Upper lobe of right lung (tissue), 1 donor: Measurements from ENCODE around the gene AP1S2. TPM values are rescaled to one million over a fixed set of nuclear protein-coding genes. Genes with fewer than 3 reads are reported as not detected.
A peak's percentile ranks its signal among the peaks of the same experiment; 100 is the strongest.

Experiments
- ATAC-seq: fragments of 200-7000 bp; cut with Tn5 transposase; one replicate; pipeline ENCODE4 v1.9.1; 2020; ENCODE audit warnings: mild to moderate bottlenecking, moderate library complexity
- DNase-seq: peaks from one replicate; pipeline ENCODE4 v3.0.0-alpha.2; 2020
- H3K27ac ChIP-seq: fragments of 200-600 bp; one replicate; pipeline ENCODE4 v1.8.0; 2022
- H3K27me3 ChIP-seq: fragments of 200-600 bp; one replicate; pipeline ENCODE4 v1.8.0; 2022; ENCODE audit warnings: mild to moderate bottlenecking
- H3K36me3 ChIP-seq: fragments of 200-600 bp; one replicate; pipeline ENCODE4 v1.8.0; 2022
- H3K4me1 ChIP-seq: fragments of 200-600 bp; one replicate; pipeline ENCODE4 v1.8.0; 2022
- H3K4me3 ChIP-seq: fragments of 200-600 bp; one replicate; pipeline ENCODE4 v1.8.0; 2022; ENCODE audit warnings: mild to moderate bottlenecking
- H3K9me3 ChIP-seq: fragments of 200-600 bp; one replicate; pipeline ENCODE4 v1.8.0; 2022
- CTCF ChIP-seq: fragments of 200-600 bp; IDR thresholded peaks from one replicate; pipeline ENCODE4 v1.8.0; 2022; ENCODE audit warnings: antibody characterized with exemption
- intact Hi-C: fragments of 100-400 bp; cut with DNase I; formaldehyde crosslinking; loops from one replicate; pipeline ENCODE4 v1.11.0; 2022
- total RNA-seq: library from RNA; stranded (reverse); fragmentation: NEBNext Ultra II Directional; extraction: Animal tissue kit (Norgen Biotek cat#: 25700); gene quantifications from one replicate; pipeline ENCODE4 v1.2.1, GENCODE V29; 2021
- donor health status: DM: no; HTN: yes; CAD: no; lungs with severe emphysema.

Gene AP1S2
- total RNA-seq, 1 donor from 2014 or later, result 41.2 TPM

- intact Hi-C loops, result no loop called here
- TF ChIP-seq CTCF, result no peak
- H3K36me3 ChIP-seq, result no peaks in the 10 kb centered on the region
- no peak for DNase-seq
- ATAC-seq, result no peak
- no peaks in the 10 kb centered on the region for H3K9me3 ChIP-seq
- H3K4me3 ChIP-seq, result no peak overlapping the region
- H3K27me3 ChIP-seq, result no peaks in the 10 kb centered on the region
- no peaks in the 10 kb centered on the region for H3K4me1 ChIP-seq
- no peak overlapping the region for H3K27ac ChIP-seq
Measured at GRCh38 chrX:15864023-15864422, 9.4 kb upstream of the AP1S2 start.

GRCh38 chrX:15860921-15861320 is 6.3 kb upstream of the AP1S2 start:
- intact Hi-C loops, result no loop called here
- TF ChIP-seq CTCF, result no peak
- H3K27ac ChIP-seq, result no peak overlapping the region
- no peaks in the 10 kb centered on the region for H3K27me3 ChIP-seq
- H3K36me3 ChIP-seq, result no peaks in the 10 kb centered on the region
- H3K9me3 ChIP-seq, result no peaks in the 10 kb centered on the region
- no peak overlapping the region for H3K4me3 ChIP-seq
- ATAC-seq (no peak), DNase-seq (no peak)
- H3K4me1 ChIP-seq, result no peaks in the 10 kb centered on the region

GRCh38 chrX:15858051-15858450 is 3.4 kb upstream of the AP1S2 start:
- H3K36me3 ChIP-seq, result no peaks in the 10 kb centered on the region
- H3K27me3 ChIP-seq, result no peaks in the 10 kb centered on the region
- no peak overlapping the region for H3K27ac ChIP-seq
- ATAC-seq (no peak), DNase-seq (no peak)
- intact Hi-C loops, result no loop called here
- TF ChIP-seq CTCF, result no peak
- H3K4me1 ChIP-seq, result no peaks in the 10 kb centered on the region
- no peak overlapping the region for H3K4me3 ChIP-seq
- no peaks in the 10 kb centered on the region for H3K9me3 ChIP-seq

- ATAC-seq (no peak), DNase-seq (no peak)
- no peaks in the 10 kb centered on the region for H3K27me3 ChIP-seq
- H3K4me1 ChIP-seq, result no peaks in the 10 kb centered on the region
- no peak overlapping the region for H3K4me3 ChIP-seq
- H3K9me3 ChIP-seq, result no peaks in the 10 kb centered on the region
- no peaks in the 10 kb centered on the region for H3K36me3 ChIP-seq
- H3K27ac ChIP-seq, result peak overlapping the region; percentile 86
- no peak for TF ChIP-seq CTCF
- intact Hi-C loops, result no loop called here
Measured at GRCh38 chrX:15856636-15857035, 2.0 kb upstream of the AP1S2 start.

- no peak for DNase-seq
- H3K27ac ChIP-seq, result peak overlapping the region; percentile 86
- H3K4me3 ChIP-seq, result no peak overlapping the region
- H3K27me3 ChIP-seq, result no peaks in the 10 kb centered on the region
- intact Hi-C loops, result no loop called here
- no peak for TF ChIP-seq CTCF
- H3K9me3 ChIP-seq, result no peaks in the 10 kb centered on the region
- no peaks in the 10 kb centered on the region for H3K36me3 ChIP-seq
- no peak for ATAC-seq
- no peaks in the 10 kb centered on the region for H3K4me1 ChIP-seq
Measured at GRCh38 chrX:15856222-15856587, 1.6 kb upstream of the AP1S2 start.

- no peaks in the 10 kb centered on the region for H3K27me3 ChIP-seq
- ATAC-seq (no peak), DNase-seq (no peak)
- H3K4me3 ChIP-seq, result peak overlapping the region; percentile 60
- peak overlapping the region; percentile 86 for H3K27ac ChIP-seq
- H3K4me1 ChIP-seq, result no peaks in the 10 kb centered on the region
- H3K9me3 ChIP-seq, result no peaks in the 10 kb centered on the region
- intact Hi-C loops, result no loop called here
- no peak for TF ChIP-seq CTCF
- no peaks in the 10 kb centered on the region for H3K36me3 ChIP-seq
Measured at GRCh38 chrX:15855568-15856221, 1.1 kb upstream of the AP1S2 start.
